HG02970 (cell line): ENCODE measurements around the gene TCHH.
"Not testable (repeated sequence)": the region's sequence is repeated elsewhere in the genome, so short reads cannot be mapped to it uniquely, and the experiment has no call there.

Source experiments
- ATAC-seq: cut with Tn5 transposase; IDR thresholded peaks from one replicate; pipeline ENCODE4 v1.9.1; 2021; ENCODE audit warnings: mild to moderate bottlenecking, moderate library complexity, moderate number of reproducible peaks; ENCODE audit not compliant: unreplicated experiment, low FRiP score

TCHH gene

GRCh38 chr1:152112101-152112884, 3.0 kb downstream of the TCHH start:
- no peak for ATAC-seq

- no peak for ATAC-seq
Measured at GRCh38 chr1:152111515-152111968, 3.7 kb downstream of the TCHH start.

DNA sequence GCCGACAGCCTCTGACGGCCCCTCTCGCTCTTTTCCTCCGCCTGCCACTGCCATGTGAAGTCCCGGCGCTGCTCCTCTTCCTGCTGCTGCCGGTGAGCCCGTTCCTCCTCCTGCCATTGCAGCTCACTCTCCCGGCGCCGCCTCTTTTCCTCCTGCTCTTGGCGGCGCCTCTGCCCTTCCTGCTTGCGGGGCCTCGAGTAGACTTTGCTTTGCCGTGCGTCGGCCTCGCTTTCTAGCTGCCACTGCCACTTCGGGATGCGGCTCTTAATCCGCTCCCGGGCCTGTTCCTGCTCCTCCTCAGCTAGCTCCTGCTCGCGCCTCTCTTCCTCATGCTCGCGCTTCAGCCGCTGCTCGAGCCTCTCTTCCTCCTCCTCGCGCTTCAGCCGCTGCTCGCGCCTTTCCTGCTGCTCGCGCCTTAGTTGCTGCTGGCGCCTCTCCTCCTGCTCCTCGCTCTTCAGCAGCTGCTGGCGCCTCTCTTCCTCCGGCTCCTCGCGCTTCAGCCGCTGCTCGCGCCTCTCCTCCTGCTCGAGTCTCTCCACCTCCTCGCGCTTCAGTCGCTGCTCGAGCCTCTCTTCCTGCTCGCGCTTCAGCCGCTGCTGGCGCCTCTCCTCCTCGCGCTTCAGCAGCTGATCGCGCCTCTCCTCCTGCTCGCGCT, 4.3 kb downstream of the TCHH start:
- ATAC-seq, result no peak

DNA sequence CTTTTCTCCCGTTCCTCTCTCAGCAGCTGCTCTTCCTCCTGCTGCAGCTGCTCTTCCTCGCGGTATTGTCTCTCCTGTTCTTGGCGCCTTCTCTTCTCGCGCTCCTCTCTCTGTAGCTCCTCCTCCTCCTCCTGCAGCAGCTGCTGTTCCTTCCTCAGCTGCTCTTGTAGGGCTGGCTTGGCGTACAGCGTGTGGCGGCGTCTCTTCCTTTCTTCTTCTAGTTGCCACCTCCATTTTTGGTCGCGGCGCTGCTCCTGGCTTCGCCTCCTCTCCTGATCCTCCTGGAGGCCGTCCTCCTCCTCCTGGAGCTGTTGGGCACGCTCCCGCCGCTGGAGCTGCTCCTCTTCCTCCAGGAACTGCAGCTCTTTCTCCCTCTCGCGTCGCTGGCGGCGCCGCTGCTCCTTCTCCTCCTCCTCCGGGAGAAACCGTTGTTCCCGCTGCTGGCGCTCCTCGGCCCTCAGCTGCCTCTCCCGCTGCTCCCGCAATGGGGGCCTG, 4.8 kb downstream of the TCHH start:
- ATAC-seq, result no peak

- no peak for ATAC-seq
Measured at GRCh38 chr1:152109998-152110294, 5.3 kb downstream of the TCHH start.

GRCh38 chr1:152109231-152109997, 5.8 kb downstream of the TCHH start:
- no peak for ATAC-seq

DNA sequence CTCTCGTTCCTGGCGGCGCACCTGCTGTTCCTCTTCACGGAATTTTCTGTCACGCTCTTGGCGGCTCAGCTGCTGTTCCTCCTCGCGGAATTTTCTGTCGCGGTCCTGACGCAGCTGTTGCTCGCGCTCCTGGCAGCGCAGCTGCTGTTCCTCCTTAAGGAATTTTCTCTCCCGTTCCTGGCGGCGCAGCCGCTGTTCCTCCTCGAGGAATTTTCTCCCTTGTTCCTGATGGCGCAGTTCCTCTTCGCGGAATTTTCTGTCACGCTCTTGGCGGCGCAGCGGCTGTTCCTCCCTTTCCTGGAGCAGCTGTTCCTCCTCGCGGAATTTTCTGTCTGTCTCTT, 6.4 kb downstream of the TCHH start:
- no peak for ATAC-seq

DNA sequence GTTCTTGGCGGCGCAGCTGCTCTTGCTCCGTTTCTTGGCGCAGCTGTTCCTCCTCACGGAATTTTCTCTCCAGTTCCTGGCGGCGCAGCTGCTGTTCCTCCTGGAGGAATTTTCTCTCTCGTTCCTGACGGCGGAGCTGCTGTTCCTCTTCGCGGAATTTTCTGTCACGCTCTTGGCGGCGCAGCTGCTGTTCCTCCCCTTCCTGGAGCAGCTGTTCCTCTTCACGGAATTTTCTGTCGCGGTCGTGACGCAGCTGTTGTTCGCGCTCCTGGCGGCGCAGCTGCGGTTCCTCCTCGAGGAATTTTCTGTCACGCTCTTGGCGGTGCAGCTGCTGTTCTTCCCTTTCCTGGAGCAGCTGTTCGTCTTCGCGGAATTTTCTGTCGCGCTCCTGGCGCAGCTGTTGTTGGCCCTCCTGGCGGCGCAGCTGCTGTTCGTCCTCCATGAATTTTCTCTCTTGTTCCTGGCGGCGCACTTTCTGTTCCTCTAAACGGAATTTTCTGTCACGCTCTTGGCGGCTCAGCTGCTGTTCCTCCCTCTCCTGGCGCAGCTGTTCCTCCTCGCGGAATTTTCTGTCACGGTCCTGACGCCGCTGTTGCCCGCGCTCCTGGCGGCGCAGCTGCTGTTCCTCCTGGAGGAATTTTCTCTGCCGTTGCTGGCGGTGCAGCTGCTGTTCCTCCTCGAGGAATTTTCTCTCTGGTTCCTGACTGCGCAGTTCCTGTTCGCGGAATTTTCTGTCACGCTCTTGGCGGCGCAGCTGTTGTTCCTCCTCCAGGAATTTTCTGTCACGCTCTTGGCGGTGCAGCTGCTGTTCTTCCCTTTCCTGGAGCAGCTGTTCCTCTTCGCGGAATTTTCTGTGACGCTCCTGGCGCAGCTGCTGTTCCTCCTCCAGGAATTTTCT, 7.0 kb downstream of the TCHH start:
- no peak for ATAC-seq

- no peak for ATAC-seq
Measured at GRCh38 chr1:152107031-152107983, 7.9 kb downstream of the TCHH start.

- no peak for ATAC-seq
Measured at GRCh38 chr1:152104854-152105253, 10.4 kb downstream of the TCHH start.

- no peak for ATAC-seq
Measured at GRCh38 chr1:152096931-152097330, 18.3 kb downstream of the TCHH start.

- no peak for ATAC-seq
Measured at GRCh38 chr1:152089014-152089674, 26.1 kb downstream of the TCHH start, which contains the start of gene TCHHL1. Gene TCHHL1, minus strand, starts transcription at chr1:152089064. Its CDS starts 921 bp downstream, at chr1:152088143.

- ATAC-seq, result no peak
Measured at GRCh38 chr1:152086760-152087159, 28.5 kb downstream of the TCHH start.

GRCh38 chr1:152084853-152085252, 30.4 kb downstream of the TCHH start:
- no peak for ATAC-seq

DNA sequence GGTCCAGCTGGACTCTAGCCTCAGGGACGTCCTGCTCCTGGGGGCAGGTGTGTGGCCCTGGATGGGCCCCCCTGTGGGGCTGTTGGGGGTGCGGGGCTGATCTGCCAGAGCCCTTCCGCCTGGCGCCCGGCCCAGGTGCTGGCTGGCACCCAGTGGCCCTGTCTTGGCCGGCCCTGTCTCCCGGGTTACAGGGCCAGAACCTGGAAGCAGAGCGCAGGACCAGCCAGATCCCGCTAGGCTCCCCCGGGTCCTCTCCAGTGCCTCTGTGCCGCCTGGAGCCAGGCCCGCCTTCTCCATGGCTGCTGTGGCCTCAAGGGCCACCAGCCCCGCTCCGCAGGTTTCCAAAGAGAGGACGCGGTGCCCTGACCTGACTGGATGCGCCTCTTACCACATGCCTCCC, 34.2 kb downstream of the TCHH start:
- ATAC-seq, result not testable (repeated sequence)

DNA sequence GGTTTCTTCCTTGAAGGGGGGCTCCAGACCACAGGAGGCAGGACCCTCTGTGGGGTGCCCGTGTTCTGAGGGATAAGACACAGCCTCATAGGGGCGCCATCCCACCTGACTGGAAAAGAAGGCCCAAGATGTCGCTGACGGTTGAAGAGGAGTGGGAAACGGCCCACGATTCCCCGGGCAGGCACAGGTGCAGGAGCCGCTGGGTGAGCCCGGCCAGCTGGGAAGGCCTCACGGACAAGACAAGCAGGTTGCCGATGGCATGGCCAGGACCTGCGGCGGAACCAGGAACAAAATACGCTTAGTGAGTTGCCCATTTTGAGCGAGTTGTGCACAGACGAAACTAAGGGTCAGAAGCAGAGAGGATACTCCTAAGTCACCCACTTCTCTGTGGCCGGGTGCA, 34.8 kb downstream of the TCHH start:
- not testable (repeated sequence) for ATAC-seq

GRCh38 chr1:152078831-152079441, 36.3 kb downstream of the TCHH start:
- ATAC-seq, result no peak

- ATAC-seq, result no peak
Measured at GRCh38 chr1:152072311-152072710, 42.9 kb downstream of the TCHH start.
